GM21390 (cell line): ENCODE measurements around the gene ABLIM1.

Experiments
- ATAC-seq: cut with Tn5 transposase; IDR thresholded peaks from one replicate; pipeline ENCODE4 v1.9.1; 2021; ENCODE audit not compliant: unreplicated experiment

ABLIM1 gene

DNA sequence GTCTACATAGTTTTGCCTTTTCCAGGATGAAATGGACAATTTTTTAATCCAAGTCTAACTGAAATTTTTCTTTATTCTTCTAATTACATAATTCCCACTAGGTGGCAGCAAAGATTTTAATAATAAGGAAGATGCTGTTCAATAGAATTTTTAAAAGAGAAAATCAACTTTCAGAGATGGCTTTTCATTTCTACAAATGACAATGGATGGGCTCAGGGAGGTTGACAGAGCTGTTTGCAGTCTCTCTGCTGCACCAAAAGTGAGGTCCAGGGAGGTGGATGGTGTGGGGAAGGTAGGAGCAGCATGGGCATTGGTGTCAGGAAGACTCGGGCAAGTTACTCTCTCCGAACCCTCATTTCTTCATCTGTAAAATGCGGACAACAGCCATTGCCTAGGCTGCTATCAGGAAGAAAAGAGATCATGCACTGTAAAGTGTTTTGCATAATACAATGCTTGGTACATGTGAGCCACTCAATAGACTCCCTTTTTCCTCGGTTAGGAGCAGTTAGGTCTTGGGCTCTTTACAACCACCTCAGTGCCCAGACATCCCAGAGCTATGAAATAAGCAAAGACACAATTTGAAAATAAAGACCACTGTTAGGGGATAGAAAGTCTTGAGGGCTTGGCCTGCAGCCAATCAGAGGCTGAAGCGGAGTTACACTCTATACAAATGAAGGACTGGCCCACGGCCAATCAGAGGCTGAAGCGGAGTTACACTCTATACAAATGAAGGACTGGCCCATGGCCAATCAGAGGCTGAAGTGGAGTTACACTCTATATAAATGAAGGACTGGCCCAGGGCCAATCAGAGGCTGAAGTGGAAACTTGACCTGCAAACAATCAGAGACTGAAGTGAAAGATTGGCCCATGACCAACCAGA, 107.1 kb downstream of the ABLIM1 start:
- ATAC-seq, result no peak

DNA sequence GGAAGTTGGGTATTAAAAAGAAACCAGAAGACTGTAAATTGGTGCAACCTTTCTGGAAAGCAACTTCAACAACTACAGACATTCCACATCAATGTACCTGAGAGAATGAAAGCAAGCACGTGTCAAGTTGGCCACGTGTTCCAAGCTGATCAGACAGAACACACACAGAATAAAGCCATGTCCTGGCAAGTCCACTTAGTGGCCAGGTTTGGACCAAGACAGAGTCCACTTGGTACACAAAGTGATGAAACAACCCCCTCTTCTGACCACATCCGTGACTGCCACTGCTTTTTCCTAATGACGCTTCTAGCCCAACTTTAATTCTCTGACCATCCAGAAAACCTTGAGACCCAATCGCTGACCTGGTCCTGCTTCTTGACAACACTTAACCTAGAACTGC, 109.4 kb downstream of the ABLIM1 start:
- ATAC-seq, result no peak

DNA sequence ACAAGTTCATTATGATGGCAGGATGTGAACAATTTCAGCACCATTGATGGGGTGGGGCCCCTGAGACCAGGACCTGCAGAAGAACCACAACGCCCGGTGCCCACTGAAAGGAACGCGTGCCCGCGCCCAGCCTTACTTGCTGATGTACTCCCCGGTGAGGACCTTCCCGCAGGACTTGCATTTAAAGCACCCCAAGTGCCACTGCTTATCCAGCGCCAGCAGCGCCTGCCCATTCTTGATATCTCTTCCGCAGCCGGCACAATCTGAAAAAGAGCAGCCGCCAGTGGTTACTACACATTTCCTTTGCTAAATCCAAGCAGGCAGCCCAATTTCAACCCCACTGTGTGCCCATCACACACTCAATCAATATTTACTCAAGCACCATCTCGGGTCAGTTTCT, 110.6 kb downstream of the ABLIM1 start:
- ATAC-seq, result no peak

DNA sequence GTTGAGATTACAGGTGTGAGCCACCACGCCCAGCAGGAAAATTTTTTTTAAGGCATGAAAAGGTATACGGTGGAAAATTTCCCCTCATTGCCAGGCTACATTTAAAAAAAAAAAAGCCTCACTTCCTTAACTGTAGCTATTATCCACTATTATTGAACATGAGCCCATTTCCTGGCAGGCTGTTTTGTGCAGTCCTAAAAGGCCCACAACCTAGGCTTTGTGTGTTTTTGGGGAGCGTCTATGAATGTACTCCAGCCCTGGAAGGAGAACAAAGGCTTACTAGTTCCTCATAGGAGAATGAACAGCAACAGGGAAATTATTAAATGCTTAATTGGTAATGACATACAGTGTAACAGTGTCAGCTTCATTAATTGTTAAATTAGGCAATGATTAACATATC, 111.0 kb downstream of the ABLIM1 start:
- no peak for ATAC-seq

DNA sequence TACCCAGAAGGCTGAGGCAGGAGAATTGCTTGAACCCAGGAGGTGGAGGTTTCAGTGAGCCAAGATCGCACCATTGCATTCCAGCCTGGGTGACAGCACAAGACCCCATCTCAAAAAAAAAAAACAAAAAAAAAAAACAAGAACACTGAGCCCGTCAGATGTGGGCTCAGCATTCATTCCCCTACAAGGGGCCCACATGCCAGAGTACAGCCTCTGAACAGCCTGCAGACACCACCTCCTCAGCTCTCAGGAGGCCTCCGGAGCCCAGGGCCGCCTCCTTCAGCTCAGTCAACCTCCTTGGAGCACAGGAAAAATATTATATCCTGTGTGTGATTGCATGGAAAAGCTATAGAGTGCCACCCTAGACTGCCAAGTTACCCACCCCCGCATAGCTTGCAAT, 112.3 kb downstream of the ABLIM1 start:
- ATAC-seq, result no peak

DNA sequence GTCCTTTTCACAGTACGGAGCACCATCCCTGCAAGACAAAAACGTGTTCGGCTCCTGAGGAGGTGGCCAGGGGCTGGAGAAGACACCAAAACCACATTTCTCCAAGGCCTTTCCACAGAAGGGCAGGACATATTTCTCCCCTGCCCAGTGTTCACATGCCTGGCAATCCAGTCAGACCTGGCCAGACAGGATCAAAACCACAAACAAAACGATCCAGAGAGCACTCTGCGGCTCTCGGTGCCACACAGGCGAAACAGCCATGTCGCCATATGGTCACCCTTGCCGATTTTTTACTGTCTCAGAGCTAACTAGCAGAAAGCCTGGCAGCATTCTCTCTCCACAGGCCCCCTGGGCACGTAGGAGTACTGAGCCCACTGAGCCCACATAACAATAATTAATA, 113.0 kb downstream of the ABLIM1 start:
- no peak for ATAC-seq

DNA sequence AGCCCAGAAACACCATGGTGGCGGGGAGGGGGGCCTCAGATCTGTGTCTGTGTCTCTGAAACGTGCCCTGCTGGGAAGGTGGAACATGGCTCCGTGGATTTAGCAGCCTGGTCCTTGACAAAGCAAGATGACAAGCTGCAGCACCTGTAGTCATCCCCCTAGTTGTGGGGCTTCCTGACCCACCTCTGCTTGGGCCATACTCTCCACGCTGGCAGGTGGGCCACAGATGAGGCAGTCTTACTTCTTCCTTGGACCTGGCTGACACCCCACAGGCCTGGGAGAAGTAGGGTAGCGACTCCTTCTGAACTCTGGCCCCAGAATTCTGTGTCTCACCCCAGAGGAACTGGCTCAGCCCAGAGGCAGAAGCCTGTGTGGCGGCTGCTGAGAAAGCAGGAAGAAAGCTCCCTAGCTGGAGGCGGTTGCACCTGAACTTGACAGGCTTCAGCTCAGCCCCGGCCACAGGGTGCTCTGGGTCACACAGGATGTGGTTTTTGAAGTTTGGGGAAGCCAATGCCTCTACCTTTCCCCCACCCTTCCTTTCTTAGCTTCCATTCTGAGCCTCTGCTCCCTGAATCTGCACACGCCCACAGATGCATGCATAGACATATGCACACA, 113.9 kb downstream of the ABLIM1 start:
- peak; percentile 98 for ATAC-seq

DNA sequence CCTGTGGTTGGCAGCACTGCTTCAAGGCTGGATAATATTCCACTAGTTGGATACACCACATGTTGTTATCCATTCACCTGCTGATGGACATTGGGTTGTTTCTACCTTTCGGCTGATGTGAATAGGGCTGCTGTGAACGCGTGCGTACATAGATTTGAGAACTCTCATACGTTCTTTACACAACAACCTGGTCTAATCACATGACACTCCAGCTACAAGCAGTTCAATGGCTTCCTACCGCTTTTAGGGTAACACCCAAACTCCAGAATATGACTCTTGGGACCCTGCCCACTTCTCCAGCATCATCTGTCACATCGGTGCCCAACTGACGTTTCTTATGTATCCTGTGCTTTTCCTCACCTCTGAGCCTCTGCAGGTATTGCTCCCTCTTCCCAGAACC, 114.6 kb downstream of the ABLIM1 start:
- ATAC-seq, result no peak

DNA sequence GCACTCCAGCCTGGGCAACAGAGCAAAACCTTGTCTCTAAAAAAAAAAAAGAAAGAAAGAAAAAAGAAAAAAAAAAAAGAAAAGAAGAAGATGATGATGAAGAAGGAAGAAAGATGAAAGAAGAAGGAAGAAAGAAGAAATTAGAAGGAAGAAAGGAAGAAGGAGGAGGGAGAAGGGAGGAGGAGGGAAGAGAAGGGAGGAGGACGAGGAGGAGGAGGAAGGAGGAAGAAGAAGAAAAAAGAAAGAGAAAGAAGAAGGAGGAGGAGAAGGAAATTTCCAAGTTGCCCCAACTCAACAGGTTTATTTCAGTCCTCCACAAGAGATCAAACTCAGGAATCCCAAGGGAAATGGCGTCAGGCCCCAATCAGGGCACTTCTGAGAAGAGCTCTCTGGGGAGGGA, 115.7 kb downstream of the ABLIM1 start:
- ATAC-seq, result no peak

DNA sequence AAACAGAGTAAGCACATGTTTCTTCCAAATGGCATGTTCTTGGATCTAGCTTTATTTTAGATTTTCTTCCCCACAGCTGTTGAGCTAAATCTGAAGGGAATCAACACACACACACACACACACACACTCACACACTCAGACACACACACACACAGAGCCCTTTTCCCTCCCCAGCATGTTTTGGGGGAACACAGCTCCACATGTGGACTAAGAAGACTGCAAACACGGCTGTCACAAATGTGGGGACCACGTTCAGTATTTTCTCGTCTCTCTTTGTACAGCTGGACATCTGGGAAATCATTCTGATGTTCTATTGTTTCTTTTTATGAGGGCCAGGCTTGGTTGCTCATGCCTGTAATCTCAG, 116.3 kb downstream of the ABLIM1 start:
- no peak for ATAC-seq

DNA sequence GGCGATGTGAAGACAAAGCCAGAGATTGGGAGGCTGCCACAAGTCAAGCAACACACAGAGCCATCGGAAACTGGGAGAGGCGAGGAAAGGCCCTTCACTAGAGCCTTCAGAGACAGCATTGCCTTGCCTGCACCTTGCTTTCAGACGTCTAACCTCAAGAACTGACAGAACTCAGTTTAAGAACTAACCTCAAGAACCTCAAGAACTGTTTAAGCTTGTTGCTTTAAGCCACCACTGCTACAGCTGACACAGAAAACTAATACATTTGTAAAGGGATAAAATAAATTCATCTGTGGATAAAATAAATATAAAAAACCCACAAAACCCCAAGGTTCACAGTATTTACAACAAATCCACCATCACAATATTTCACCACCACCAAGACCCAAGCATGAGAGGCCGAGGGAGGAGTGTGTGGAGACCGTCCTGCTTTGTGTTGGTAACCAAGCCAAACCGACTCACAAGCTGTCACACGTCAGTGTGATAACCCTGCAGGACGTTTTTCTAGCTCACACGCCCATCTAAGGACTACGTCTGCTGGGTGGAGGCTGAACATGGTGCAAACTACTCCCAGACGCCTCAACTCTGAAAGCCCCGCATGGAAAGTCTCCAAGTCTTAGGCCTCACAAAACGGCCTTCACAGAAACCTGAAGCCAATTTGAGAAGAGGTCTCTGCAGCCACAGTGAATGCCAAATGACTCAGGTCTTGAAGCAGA, 116.8 kb downstream of the ABLIM1 start:
- ATAC-seq, result no peak

DNA sequence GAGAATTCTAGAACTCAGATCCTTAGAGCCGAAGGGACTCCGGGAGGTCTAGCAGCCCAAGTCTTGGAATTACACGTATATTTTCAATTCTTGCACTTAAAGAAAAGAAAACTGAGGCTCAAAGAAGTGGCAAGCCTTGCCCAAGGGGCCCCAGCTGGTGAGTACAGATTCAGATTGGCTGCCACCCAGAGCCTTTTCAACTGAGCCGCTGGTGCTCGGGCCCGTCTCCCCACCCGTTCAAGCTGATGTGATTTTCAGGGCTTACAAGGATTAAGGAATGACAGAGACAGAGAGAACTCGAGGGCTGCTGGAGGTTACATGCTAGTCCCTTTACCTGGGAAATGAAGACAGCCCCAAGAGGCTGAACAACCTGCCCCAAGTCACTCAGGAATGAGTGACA, 117.8 kb downstream of the ABLIM1 start:
- ATAC-seq, result no peak

DNA sequence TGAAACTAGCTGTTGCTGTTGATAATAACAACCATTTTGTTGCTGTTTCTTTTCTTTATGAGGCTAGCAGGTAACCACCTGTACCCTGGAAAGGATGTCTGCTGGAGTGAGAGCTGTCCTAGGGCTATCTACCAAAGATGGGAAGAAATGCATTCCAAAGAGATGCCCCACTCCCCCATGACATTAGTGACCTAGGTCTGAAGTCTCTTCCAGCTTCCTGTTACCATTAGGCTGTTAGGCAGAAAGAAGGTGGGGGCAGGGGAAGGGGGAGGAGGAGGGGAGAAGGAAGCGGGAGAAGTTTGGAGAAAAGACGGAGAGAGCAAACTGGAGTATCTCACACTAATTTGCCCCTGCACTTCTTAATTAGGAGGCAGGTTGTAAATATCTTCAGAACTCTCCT, 118.5 kb downstream of the ABLIM1 start:
- ATAC-seq, result no peak

DNA sequence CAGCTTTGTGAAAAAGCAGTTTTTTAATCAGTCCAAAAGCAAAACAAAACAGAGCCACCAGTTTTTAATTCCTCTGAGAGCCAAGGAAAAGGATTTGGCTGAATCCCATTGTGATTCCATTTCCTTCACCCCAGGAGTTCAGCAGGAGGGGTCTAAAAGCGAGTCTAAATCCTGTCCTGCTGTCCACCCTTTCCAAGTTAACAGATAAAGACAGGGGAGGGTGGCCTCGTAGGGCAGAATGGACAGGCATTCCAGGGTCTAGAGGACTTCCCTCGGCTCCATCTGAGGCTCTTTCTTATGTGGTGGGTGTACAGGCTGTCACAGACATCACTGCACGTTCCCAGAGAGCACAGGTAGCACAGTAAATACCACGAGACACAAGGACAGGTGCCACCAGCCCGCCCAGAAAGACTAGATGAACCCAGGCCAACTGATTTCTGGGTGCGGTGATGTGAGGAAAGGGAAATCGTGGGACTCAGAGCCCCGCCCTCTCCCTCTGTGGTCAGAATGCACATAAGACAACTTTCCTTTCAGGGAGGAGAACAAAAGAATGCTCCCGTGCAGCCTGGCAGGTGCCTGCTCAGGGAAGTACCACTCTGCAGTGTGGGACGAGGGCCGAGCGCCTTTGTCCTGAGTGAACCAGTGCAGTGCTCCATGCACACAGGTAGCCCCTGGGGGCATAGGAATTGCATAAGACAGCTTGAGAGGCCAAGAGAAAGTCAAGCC, 119.7 kb downstream of the ABLIM1 start:
- ATAC-seq, result no peak

DNA sequence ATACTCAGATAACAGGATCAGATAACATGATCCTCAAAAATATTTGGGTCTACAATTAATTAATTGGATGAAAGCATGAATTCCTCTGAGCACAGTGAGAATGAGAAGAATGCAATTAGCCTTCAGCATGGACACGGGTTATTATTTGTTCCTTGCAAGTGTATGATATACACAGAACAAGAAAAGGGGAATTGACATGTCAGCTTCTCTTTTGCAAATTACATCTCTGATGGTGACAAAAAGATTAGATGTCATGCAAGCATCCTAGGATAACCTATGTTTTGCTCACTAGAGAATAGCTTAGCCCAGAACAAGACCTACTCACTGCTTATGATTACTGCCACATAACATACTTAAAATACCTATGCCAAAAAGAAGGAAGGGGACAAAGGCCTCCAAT, 120.3 kb downstream of the ABLIM1 start:
- ATAC-seq, result no peak

DNA sequence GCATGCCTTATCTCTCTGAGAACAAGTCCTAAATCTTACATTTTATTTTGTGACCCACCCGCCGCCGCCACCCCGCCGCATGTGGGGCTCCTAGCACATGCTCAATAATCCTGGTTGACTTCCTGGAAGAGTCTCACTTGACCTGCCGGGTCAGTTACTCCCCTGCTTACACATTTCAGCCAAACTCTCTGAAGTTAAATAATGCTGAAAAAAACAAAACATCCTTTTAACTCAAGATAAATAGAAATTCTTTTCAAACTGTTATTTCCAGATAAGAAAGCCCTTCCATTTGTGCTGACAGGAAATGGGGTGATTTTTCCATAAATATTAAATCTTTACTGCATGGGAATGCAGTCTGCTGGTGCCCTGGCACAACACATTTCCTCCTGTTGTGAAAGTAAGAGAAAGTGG, 123.5 kb downstream of the ABLIM1 start:
- no peak for ATAC-seq

DNA sequence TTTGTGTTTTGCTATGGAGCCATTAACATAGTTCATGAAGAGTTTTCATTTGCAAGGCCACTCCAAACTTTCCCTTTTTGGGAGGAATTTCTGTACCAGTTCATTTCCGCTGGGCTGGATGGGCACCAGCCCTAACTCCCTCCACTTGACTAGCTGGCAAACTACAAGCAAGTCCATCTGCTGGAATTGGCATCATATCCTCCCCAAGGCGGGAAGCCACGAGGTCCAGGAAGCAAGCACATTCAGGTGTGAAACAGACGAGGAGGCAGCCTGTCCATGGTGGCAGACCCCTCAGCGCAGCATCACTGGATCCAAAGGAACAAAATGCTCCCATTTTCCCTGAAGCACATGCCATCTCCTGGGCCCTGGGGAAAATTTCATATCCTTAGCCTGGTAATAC, 125.8 kb downstream of the ABLIM1 start:
- no peak for ATAC-seq

DNA sequence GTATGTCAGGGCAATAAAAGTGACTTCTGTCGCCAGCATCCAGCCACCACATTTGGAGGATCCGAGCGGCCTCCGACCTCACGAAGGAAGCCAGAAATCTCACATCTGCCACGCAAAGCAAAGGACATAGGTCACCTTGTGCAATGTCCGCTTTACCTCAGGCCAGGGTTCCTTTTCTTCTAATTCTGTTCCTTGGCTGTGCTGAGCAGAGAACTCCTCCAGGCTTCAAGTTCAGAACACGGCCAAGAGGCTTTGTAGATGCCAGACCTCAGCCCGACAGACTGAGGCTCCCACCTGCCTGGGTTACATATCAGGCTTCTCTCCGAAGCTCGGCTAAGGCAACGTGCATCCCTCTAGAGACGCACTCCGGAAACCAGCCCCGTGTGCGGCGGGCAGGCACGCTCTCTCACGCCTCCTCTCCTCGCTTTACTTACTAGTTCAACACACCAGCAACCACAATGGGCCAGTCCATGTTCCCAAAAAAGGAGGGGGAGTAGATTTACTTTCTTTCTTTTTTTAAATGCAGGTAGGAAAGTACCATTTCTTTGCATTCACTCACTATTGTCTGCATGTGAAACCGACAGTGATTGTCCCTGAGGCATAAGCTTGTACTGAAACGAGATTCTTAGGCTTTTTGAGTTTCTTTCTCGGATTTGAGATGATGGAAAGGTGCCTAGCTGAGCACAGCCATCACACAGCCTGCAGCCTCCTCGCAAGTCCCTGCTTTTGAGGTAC, 131.4 kb downstream of the ABLIM1 start:
- peak; percentile 94 for ATAC-seq

DNA sequence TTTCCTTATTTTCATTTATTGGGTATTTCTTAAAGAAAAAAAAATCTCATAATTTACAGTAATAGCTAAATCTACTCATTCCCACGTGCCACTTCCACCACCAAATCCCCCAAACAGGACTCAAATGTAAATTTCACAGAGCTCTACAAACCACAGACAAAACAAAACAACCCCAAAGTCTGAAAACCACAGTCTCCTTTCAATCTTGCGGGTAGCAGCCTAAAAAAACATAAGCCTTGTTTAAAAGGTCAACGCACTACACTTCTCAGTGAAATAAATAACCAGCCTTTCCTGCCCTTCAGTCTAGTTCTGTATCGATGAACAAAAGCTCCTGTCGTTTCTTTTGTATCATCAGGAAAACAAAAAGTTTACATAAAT, 132.0 kb downstream of the ABLIM1 start:
- ATAC-seq, result peak; percentile 39

DNA sequence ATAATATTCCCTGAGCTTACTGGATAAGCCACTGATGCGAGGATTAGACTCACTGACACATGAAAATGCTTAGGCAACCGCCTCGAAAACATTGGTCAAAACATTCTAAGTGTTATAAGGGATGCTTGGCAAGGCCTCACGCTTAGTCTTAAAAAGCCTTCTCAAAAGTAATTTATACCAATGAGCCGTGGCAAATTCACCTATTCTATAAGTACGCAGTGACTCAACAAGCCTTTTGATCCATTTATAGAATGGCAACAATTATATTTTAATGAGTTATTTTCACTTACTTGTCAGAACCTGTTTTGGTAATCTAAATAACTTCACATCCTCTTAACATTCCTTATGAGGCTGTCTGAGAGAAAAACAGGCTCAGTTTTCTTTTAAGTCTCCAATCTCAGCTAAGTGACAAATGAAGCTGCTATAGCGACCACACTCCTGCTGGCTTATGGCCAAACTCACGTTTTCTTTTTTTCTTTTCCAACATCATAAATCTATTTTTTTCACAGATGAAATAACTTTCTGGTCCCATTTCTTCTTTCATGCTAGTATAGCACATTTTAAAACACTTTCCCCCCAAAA, 132.6 kb downstream of the ABLIM1 start:
- ATAC-seq, result no peak
